Measurements from ENCODE around the gene RPN2.

- TF ChIP-seq CTCF (conservative IDR thresholded peaks at IDR 0.05 in 1 of 2, IDR thresholded peaks at IDR 0.05 in 1 of 2; ENCODE audit: extremely low read depth in 1 of 2, insufficient read depth in 1 of 2, low read depth in 1 of 2, low read length in 2 of 2) (no peak), EZH2 (IDR thresholded peaks at IDR 0.05; ENCODE audit: borderline replicate concordance, low read length) (no peak)
Observed at GRCh38 chr20:37226889-37227288, 47.8 kb downstream of the RPN2 start.
